ENCODE measurements around the gene LTBP1. TPM values are rescaled to one million over a fixed set of nuclear protein-coding genes. Genes with fewer than 3 reads are reported as not detected.
A peak's percentile ranks its signal among the peaks of the same experiment; 100 is the strongest.

The LTBP1 gene, protein sequence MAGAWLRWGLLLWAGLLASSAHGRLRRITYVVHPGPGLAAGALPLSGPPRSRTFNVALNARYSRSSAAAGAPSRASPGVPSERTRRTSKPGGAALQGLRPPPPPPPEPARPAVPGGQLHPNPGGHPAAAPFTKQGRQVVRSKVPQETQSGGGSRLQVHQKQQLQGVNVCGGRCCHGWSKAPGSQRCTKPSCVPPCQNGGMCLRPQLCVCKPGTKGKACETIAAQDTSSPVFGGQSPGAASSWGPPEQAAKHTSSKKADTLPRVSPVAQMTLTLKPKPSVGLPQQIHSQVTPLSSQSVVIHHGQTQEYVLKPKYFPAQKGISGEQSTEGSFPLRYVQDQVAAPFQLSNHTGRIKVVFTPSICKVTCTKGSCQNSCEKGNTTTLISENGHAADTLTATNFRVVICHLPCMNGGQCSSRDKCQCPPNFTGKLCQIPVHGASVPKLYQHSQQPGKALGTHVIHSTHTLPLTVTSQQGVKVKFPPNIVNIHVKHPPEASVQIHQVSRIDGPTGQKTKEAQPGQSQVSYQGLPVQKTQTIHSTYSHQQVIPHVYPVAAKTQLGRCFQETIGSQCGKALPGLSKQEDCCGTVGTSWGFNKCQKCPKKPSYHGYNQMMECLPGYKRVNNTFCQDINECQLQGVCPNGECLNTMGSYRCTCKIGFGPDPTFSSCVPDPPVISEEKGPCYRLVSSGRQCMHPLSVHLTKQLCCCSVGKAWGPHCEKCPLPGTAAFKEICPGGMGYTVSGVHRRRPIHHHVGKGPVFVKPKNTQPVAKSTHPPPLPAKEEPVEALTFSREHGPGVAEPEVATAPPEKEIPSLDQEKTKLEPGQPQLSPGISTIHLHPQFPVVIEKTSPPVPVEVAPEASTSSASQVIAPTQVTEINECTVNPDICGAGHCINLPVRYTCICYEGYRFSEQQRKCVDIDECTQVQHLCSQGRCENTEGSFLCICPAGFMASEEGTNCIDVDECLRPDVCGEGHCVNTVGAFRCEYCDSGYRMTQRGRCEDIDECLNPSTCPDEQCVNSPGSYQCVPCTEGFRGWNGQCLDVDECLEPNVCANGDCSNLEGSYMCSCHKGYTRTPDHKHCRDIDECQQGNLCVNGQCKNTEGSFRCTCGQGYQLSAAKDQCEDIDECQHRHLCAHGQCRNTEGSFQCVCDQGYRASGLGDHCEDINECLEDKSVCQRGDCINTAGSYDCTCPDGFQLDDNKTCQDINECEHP (N-terminal part only)
- polyA plus RNA-seq (2013): 26.6 and 27.0 TPM in 2 replicates

DNA sequence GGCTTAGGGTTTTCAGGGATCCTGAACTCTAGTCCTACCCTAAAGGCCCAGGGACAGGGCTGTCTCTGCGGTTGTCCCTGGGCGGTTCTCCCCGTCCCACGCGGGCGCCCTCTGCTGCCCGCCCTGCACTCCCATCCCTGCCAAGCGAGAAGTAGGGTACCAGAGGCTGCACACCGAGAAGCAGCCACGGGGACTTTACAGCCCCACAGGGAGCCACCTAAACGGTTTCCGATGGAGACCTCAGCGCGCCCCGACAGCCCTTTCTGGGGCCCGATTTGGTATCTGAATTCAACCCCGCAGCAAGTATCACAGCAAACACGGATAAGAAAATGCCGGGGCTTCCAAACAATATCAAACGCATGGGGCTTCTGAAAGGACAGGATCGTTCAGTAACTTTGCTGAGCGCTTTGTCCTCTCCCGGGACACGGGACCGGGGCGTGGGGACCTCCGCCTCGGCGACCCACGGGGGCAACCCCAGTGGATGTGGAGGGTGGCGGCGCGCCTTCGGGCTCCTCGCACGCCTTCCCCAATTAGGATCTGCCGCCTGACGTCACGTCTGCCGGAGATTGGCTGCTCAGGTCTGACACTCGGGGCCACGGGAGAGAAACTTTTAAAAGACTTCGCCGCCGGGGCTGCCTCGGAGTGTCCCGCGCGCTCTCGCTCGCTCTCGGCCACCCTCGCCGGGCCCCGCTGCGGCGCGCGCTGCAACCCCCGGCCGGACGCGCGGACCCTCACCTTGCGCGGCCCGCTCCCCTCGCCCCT, at the start of gene LTBP1:
Gene LTBP1 (plus strand): TSS at position 640 of the 762 bp plus-strand sequence. CDS start 372 bp downstream, outside the sequence.
- Histone ChIP-seq H3K4ac (ENCODE audit: low read depth, low read length) (peak within 1 kb of the TSS; percentile 77), H3K14ac (ENCODE audit: low read length) (peak within 1 kb of the TSS; percentile 98), H4K8ac (ENCODE audit: low read depth, low read length) (peak within 1 kb of the TSS; percentile 89), H4K91ac (ENCODE audit: low read depth, low read length) (peak within 1 kb of the TSS; percentile 95), H3K9me3 (ENCODE audit: insufficient read depth, low read depth, low read length) (no peaks in the 10 kb centered on the region), H2BK120ac (ENCODE audit: insufficient read depth, low read length, poor library complexity) (peak within 1 kb of the TSS; percentile 89), H2AK5ac (ENCODE audit: low read length) (no peak within 1 kb of the TSS), H2BK5ac (ENCODE audit: low read depth, low read length, poor library complexity) (peak within 1 kb of the TSS; percentile 93), H3K4me3 (ENCODE audit: low read depth, low read length) (peak within 1 kb of the TSS; percentile 86), H3K18ac (ENCODE audit: low read length) (peak within 1 kb of the TSS; percentile 99), H3K4me2 (ENCODE audit: low read length) (peak within 1 kb of the TSS; percentile 98), H3K27ac (ENCODE audit: low read depth, low read length) (peak within 1 kb of the TSS; percentile 89), H3K79me1 (ENCODE audit: low read length) (peaks cover 12% of the 10 kb centered on the region), H3K36me3 (ENCODE audit: control insufficient read depth in 1 of 2, insufficient read depth in 2 of 2, low read length in 2 of 2) (no peaks in the 10 kb centered on the region), H2AFZ (ENCODE audit: insufficient read depth, low read length, poor library complexity) (peak within 1 kb of the TSS; percentile 97), H2BK12ac (ENCODE audit: low read length) (peak within 1 kb of the TSS; percentile 78), H3K23ac (ENCODE audit: low read length) (no peak within 1 kb of the TSS), H3K27me3 (ENCODE audit: insufficient read depth, low read length) (no peaks in the 10 kb centered on the region), H3K4me1 (ENCODE audit: control insufficient read depth in 1 of 2, insufficient read depth in 2 of 2, low read length in 2 of 2) (peaks cover 0 to 3% of the 10 kb centered on the region in 2 experiments), H3K79me2 (ENCODE audit: control insufficient read depth, insufficient read depth, low read length, poor library complexity) (peaks cover 10% of the 10 kb centered on the region), H3K9ac (ENCODE audit: low read length) (peak within 1 kb of the TSS; percentile 85), H4K12ac (ENCODE audit: low read depth, low read length) (peak within 1 kb of the TSS; percentile 84)
- no CpG with 5 or more reads among the region's 68 CpGs for WGBS (ENCODE audit: extremely low coverage, insufficient coverage, insufficient read length)
- DNase-seq: peak; percentile 76 to 84

DNA sequence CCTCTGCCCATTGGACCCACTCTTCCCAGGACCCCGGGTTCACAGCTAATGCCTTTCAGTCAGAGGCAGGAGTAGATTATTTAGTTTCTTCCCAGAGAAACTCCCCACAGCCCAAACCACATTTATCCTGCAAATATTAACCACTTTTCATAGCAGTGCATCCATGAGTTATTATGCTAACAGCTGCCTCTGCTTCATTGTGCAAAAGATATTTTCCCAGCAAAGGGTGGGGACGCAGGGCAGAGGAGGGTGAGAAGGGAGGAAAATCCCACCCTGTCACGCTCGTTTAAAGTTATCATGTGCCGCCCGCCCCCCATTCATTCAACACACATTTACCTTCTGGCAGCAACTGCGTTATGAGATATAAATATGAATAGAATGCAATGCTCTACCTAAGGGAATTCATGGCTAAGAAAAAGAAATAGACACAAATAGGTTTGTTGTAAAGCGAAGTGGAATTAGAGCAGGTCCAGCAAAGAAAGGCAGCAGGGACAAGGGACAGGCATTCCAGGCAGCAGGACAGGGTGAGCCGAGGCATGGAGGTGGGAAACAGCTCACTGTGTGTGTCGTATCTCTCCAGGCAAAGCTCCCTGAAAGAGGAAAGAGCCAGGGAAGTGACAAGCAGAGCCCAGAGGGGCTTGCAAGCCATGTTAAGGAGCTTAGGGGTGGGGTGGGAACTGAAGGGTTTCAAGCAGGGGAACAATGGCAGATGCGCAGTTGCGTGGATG, 46.3 kb upstream of the LTBP1 start:
- Histone ChIP-seq H2BK120ac (ENCODE audit: insufficient read depth, low read length, poor library complexity) (no peak overlapping the region), H3K4me3 (ENCODE audit: low read depth, low read length) (no peak overlapping the region), H4K8ac (ENCODE audit: low read depth, low read length) (no peak overlapping the region), H3K79me2 (ENCODE audit: control insufficient read depth, insufficient read depth, low read length, poor library complexity) (no peaks in the 10 kb centered on the region), H3K4ac (ENCODE audit: low read depth, low read length) (no peak overlapping the region), H3K36me3 (ENCODE audit: control insufficient read depth in 1 of 2, insufficient read depth in 2 of 2, low read length in 2 of 2) (no peaks in the 10 kb centered on the region), H3K14ac (ENCODE audit: low read length) (no peak overlapping the region), H2BK5ac (ENCODE audit: low read depth, low read length, poor library complexity) (no peak overlapping the region), H2AFZ (ENCODE audit: insufficient read depth, low read length, poor library complexity) (no peak overlapping the region), H3K18ac (ENCODE audit: low read length) (no peak overlapping the region), H3K23ac (ENCODE audit: low read length) (no peak overlapping the region), H2AK5ac (ENCODE audit: low read length) (no peak overlapping the region), H3K4me2 (ENCODE audit: low read length) (no peak overlapping the region), H3K79me1 (ENCODE audit: low read length) (no peaks in the 10 kb centered on the region), H3K27me3 (ENCODE audit: insufficient read depth, low read length) (no peaks in the 10 kb centered on the region), H3K9ac (ENCODE audit: low read length) (no peak overlapping the region), H4K12ac (ENCODE audit: low read depth, low read length) (no peak overlapping the region), H3K4me1 (ENCODE audit: control insufficient read depth in 1 of 2, insufficient read depth in 2 of 2, low read length in 2 of 2) (no peaks in the 10 kb centered on the region), H3K9me3 (ENCODE audit: insufficient read depth, low read depth, low read length) (no peaks in the 10 kb centered on the region), H2BK12ac (ENCODE audit: low read length) (no peak overlapping the region), H4K91ac (ENCODE audit: low read depth, low read length) (no peak overlapping the region), H3K27ac (ENCODE audit: low read depth, low read length) (no peak overlapping the region)
- no CpG with 5 or more reads among the region's 12 CpGs for WGBS (ENCODE audit: extremely low coverage, insufficient coverage, insufficient read length)
- DNase-seq: no peak

DNA sequence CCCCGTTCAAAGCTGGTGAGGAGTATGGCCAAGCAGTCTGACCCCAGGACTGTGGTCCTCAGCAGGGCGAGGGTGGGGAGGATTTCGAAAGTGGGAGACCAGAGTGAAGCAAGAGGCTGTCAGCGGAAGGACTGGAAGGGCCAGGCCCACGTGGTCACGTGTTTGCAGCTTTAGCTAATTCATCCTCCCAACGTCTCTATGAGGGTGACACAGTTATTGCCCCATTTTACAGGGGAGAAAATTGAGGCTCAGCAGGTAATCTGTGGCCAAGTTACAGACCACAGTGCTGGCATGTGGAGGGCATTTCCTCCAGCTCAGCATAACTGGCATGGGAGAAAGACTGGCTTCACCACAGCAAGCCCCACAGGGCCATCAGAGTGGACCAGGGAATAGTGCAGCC, 45.4 kb upstream of the LTBP1 start:
- no peak overlapping the region for H3K23ac ChIP-seq (ENCODE audit: low read length)
- H3K4ac ChIP-seq (ENCODE audit: low read depth, low read length): no peak overlapping the region
- H3K27me3 ChIP-seq (ENCODE audit: insufficient read depth, low read length): no peaks in the 10 kb centered on the region
- no peak overlapping the region for H3K27ac ChIP-seq (ENCODE audit: low read depth, low read length)
- no peaks in the 10 kb centered on the region for H3K4me1 ChIP-seq (ENCODE audit: control insufficient read depth in 1 of 2, insufficient read depth in 2 of 2, low read length in 2 of 2)
- H3K14ac ChIP-seq (ENCODE audit: low read length): no peak overlapping the region
- DNase-seq: no peak
- no peak overlapping the region for H3K4me2 ChIP-seq (ENCODE audit: low read length)
- no peaks in the 10 kb centered on the region for H3K9me3 ChIP-seq (ENCODE audit: insufficient read depth, low read depth, low read length)
- H3K79me1 ChIP-seq (ENCODE audit: low read length): no peaks in the 10 kb centered on the region
- WGBS (ENCODE audit: extremely low coverage, insufficient coverage, insufficient read length): no CpG with 5 or more reads among the region's 7 CpGs
- H3K18ac ChIP-seq (ENCODE audit: low read length): no peak overlapping the region
- no peak overlapping the region for H2AFZ ChIP-seq (ENCODE audit: insufficient read depth, low read length, poor library complexity)
- no peak overlapping the region for H3K4me3 ChIP-seq (ENCODE audit: low read depth, low read length)
- H4K91ac ChIP-seq (ENCODE audit: low read depth, low read length): no peak overlapping the region
- no peak overlapping the region for H4K12ac ChIP-seq (ENCODE audit: low read depth, low read length)
- no peak overlapping the region for H4K8ac ChIP-seq (ENCODE audit: low read depth, low read length)
- H3K36me3 ChIP-seq (ENCODE audit: control insufficient read depth in 1 of 2, insufficient read depth in 2 of 2, low read length in 2 of 2): no peaks in the 10 kb centered on the region
- H3K9ac ChIP-seq (ENCODE audit: low read length): no peak overlapping the region
- H2BK120ac ChIP-seq (ENCODE audit: insufficient read depth, low read length, poor library complexity): no peak overlapping the region
- H2BK12ac ChIP-seq (ENCODE audit: low read length): no peak overlapping the region
- H2AK5ac ChIP-seq (ENCODE audit: low read length): no peak overlapping the region
- H2BK5ac ChIP-seq (ENCODE audit: low read depth, low read length, poor library complexity): no peak overlapping the region
- H3K79me2 ChIP-seq (ENCODE audit: control insufficient read depth, insufficient read depth, low read length, poor library complexity): no peaks in the 10 kb centered on the region
